NB4 (cell line): ENCODE results near the gene ZBTB34.

Source experiments
- DNase-seq: peaks from one replicate; pipeline ENCODE4 v3.0.0; 2010; ENCODE audit warnings: low read depth
- H3K4me3 ChIP-seq: one replicate; pipeline ENCODE4 v1.5.1; 2011; ENCODE audit warnings: mild to moderate bottlenecking, low read depth, low read length, moderate library complexity
- MYC ChIP-seq: IDR thresholded peaks from 2 replicates; pipeline ENCODE4 v1.6.1; 2011; ENCODE audit warnings: low read depth, low read length
- POLR2A ChIP-seq: IDR thresholded peaks from 2 replicates; pipeline ENCODE4 v1.6.1; 2011; ENCODE audit warnings: mild to moderate bottlenecking; ENCODE audit not compliant: insufficient read length; ENCODE audit errors: extremely low read depth
- TF ChIP-seq, protein P1 (sequence below): IDR thresholded peaks from 2 replicates; pipeline ENCODE4 v1.6.1; 2011; ENCODE audit warnings: low read depth, low read length
- TF ChIP-seq, protein P2 (sequence below): IDR thresholded peaks from one replicate; pipeline ENCODE4 v1.5.1; 2012; ENCODE audit warnings: low read depth, low read length

The ZBTB34 gene

GRCh38 chr9:126925876-126926275 lies 65.4 kb downstream of the ZBTB34 start:
- no peak for DNase-seq
- TF ChIP-seq, protein P1, sequence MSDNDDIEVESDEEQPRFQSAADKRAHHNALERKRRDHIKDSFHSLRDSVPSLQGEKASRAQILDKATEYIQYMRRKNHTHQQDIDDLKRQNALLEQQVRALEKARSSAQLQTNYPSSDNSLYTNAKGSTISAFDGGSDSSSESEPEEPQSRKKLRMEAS: no peak
- TF ChIP-seq MYC: no peak
- TF ChIP-seq POLR2A: no peak
- TF ChIP-seq, protein P2, sequence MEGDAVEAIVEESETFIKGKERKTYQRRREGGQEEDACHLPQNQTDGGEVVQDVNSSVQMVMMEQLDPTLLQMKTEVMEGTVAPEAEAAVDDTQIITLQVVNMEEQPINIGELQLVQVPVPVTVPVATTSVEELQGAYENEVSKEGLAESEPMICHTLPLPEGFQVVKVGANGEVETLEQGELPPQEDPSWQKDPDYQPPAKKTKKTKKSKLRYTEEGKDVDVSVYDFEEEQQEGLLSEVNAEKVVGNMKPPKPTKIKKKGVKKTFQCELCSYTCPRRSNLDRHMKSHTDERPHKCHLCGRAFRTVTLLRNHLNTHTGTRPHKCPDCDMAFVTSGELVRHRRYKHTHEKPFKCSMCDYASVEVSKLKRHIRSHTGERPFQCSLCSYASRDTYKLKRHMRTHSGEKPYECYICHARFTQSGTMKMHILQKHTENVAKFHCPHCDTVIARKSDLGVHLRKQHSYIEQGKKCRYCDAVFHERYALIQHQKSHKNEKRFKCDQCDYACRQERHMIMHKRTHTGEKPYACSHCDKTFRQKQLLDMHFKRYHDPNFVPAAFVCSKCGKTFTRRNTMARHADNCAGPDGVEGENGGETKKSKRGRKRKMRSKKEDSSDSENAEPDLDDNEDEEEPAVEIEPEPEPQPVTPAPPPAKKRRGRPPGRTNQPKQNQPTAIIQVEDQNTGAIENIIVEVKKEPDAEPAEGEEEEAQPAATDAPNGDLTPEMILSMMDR: no peak
- H3K4me3 ChIP-seq: no peak overlapping the region

DNA sequence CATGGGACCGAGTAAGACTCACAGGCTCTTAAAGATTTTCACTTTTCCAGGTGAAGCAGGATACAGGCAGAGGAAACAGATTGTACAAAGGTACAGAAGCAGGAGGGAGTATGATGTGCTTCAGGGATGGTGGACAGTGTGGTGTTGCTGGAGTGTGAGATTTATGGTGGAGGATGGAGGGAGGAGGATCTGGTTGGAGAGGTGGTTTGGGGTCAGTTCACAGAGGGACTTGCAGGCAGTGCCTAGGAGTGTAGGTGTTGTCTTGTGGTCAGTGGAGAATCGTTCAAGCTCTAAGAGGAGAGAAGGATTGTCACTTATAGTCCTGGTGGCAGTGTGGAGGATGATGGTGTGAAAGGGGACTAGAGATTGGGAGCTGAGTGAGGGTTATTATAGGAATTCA lies 65.9 kb downstream of the ZBTB34 start:
- no peak for DNase-seq
- no peak overlapping the region for H3K4me3 ChIP-seq
- TF ChIP-seq MYC (no peak), POLR2A (no peak)
- TF ChIP-seq, protein P2: no peak
- TF ChIP-seq, protein P1: no peak

GRCh38 chr9:126927419-126927818 lies 67.0 kb downstream of the ZBTB34 start:
- TF ChIP-seq MYC: no peak
- TF ChIP-seq, protein P2: no peak
- no peak for TF ChIP-seq POLR2A
- TF ChIP-seq, protein P1: no peak
- H3K4me3 ChIP-seq: no peak overlapping the region
- DNase-seq: no peak

GRCh38 chr9:126932871-126933321 lies 72.5 kb downstream of the ZBTB34 start:
- no peak for DNase-seq
- no peak for TF ChIP-seq POLR2A
- TF ChIP-seq, protein P2: no peak
- TF ChIP-seq MYC: no peak
- TF ChIP-seq, protein P1: no peak

GRCh38 chr9:126933334-126933980 lies 73.0 kb downstream of the ZBTB34 start:
- TF ChIP-seq, protein P2: no peak
- TF ChIP-seq, protein P1: no peak
- TF ChIP-seq POLR2A (no peak), MYC (no peak)
- DNase-seq: no peak
- no peak overlapping the region for H3K4me3 ChIP-seq

More at GRCh38 chr9:126932871-126933321, 72.5 kb downstream of the ZBTB34 start:
- no peak overlapping the region for H3K4me3 ChIP-seq

GRCh38 chr9:126934441-126934840 lies 74.0 kb downstream of the ZBTB34 start:
- no peak for TF ChIP-seq POLR2A
- TF ChIP-seq MYC: no peak
- H3K4me3 ChIP-seq: no peak overlapping the region
- no peak for DNase-seq
